NOMO-1 (cell line): ENCODE results near the gene FBXW4.

ENCODE experiments used
- DNase-seq, 2 experiments: peaks; one replicate each; lab custom pipeline; 2025; ENCODE audit not compliant: unreplicated experiment in 2 of 2; lab: John Stamatoyannopoulos, UW

The FBXW4 gene

DNA sequence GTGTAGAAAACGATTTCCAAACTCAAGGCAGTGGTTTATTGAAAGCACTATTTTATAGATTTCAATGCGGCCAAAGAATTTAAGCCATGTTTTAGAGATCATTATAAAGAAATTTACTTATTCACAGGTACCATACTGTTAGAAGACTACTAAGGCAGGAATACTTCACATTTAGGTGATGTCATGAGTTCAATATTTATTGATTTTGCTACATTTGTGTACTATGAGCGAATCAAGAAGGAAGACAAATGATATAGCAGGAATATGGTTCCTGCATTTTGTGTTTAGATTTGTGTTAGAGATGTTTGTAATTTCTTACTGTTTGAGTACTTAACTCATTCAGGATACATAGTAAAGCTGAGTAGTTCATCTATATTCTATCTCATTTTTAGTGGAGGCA, 1.7 kb upstream of the FBXW4 start:
- DNase-seq: no peak

DNA sequence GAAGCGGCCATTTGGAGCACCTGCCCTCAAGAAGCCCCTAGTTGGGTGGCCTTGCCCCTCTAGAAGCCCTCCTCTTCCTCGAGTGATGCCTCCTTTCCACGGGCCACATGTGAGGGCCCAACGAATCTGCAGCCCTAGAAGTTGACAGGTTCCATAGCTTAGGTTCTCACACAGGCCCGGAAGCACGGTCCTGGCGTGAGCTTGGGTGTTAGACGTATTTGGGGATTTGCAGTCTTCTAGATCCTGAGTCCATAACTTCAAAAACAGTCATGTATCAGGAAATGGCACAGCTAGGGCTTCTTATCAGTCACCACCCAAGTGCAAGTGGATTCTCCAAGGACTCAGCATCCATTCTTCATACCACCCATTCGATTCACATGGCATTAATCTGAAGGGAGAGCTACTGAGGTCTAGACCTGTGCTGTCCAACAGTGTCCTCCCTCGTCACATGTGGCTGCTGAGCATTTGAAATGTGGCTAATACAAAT, 477 bp upstream of the FBXW4 start:
- no peak for DNase-seq

DNA sequence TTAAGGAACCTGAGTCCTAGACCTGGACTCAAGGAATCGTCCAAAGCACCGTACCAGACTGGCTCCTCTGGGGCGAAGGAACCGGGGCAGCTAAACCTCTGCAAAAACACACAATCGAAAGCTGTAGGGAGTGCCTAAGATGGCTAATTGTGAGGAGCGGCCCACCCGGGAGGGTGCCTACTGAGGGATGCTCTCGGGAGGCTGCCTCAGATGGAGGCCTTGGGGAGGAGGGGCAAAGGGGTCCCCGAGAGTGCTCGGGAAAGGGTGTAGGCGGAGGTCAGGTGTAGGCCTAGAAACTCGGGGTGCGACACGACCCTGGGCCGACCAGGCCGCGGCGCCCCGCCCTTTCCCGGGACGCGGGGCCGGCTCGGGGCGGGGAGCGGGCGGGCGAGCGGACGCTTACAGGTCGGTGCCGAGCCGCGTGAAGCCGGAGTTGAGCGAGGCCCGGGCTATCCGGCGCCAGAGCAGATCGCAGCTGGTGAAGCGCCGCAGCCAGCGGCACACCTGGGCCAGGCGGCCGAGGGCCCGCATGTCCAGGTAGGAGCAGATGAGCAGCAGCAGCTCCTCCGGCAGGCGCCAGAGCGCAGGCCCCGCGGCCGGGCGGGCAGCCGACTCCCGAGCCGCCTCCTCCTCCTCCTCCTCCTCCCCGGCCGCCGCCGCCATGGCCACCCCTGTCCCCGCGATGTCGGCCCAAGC, 844 bp downstream of the FBXW4 start:
- peak; percentile 40 to 58 for DNase-seq

DNA sequence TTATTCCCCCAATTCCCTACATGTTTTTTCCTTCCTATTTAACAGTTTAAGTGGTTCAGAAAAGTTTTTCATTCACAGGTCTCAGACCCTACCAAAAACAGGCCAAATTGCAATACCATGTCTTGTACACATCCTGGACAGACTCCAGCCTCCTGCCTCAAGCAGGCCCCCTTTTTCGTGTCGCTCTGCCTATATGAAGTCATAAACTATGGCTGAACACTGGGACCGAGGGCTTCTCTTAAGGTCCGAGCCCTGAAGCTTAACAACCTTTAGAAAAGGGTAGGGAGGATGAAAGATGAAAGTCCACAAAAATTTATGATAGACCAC, 1.4 kb downstream of the FBXW4 start:
- DNase-seq: peak in 1 of 2 experiments; percentile 58

DNA sequence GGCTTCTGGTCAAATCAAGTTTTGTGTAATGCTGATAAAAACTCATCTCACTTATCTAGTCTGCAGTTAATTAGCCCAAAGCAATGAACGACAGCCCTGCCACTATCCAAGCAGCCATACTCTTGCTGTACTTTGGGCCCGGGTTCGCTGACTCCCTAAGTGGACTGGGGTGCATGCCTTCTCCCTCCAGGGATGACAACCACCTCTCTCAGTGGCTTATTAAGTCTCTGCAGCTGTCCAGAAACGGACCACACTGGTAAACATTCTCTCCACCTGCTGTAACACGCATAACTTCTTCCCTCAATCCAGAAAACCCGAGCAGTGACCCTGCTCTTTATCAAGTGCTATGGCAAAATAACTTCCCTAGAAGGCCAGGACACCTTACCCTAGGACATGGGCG, 3.9 kb downstream of the FBXW4 start:
- no peak for DNase-seq

DNA sequence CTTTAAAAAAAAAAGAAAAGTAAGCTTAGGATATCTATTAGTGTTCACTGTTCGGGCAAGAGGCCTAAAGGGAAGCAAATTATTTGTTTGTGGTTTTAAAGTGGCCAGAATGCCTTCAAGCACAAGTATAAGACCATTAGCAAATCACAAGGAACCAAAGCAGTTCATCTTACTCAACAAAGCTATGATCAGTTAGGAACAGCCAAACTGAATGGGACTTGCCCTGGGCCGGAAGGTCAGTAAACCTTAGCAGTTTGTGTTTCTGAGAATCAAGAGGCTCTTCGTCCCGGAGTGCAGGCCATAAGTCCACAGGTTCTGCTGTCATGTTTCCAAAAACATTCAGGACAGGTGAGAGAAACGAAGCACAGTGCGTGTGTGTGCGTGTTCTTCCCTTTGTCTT, 4.5 kb downstream of the FBXW4 start:
- DNase-seq: peak; percentile 42 to 71

DNA sequence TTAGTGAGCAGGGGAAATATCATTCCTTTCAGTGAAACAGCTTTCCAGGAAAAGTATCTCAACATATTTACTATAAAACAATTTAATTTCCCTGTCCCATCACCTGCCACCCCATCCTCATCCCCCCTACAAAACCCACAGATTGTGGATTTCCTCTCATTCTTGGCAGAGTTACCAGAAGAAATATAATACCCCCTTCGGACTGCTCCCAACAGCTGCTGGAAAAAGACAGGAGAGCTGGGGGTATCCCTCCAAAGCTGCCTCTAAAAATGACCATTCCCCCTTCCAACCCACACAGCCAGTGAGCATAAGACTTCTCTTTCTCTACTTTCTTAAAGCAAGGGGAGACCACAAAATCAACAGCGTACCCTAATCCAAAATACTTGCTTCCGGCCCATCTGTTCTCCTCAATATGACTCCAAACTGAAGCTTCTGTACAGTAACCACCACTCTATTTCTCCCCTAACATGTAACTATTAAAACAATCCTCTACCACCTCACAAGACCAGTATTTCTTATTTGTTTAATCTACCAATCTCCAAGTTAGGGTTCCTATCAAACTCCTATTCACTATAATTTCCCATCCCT, 7.8 kb downstream of the FBXW4 start:
- DNase-seq: no peak

DNA sequence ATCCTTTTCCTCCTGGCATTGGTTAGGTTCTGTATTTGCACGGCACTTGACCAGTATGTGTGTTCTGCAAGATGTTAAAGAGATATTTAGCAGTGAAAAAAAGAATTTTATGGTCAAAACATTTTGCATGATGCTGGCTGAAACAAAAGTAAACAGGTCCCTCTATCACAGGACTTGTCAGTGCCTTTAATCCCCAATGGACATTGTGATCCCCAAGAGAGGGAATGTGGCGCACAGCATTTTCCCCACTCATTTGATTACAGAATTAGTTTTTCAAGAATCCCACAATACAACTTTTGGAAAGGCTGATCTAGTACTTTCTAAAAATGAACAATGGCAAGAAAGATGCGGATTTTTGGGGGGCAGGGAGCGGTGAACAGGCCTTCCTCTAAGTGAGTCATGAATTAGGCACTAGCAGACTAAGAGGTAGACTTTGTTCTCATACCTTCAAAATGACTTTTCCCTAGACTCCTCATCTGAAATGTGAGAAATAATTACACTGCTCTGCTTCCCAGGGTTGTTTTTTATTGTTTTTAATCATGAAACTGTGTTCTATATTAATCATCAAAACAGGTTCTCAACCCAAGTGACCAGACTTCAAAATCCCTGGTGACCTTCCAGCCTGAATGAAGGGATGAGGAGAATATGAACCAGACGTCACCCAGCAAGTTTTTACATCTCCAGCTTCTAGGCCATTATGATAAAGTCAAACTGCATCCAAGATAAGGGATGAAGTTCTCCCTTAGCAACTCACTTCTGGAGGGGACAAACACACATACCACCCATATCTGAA, 8.6 kb downstream of the FBXW4 start:
- DNase-seq: no peak

DNA sequence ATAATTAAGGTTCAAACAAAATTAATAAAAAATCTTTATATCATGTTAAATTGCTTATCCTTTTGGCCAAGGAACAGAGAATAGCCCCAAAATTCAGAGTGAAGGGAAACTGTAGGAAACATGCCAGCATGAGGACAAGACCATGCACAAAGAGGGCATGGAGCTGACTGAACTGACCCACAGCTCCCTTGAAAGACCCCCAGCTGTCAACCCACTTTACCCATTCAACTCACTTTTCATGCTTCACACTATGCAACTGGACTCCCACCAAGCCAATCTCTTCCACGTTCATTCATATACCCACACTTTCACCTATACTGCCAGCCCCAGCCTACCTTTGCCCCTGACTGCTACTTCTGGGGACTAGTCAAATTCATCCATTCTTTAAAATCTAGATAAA, 10.2 kb downstream of the FBXW4 start:
- DNase-seq: no peak

DNA sequence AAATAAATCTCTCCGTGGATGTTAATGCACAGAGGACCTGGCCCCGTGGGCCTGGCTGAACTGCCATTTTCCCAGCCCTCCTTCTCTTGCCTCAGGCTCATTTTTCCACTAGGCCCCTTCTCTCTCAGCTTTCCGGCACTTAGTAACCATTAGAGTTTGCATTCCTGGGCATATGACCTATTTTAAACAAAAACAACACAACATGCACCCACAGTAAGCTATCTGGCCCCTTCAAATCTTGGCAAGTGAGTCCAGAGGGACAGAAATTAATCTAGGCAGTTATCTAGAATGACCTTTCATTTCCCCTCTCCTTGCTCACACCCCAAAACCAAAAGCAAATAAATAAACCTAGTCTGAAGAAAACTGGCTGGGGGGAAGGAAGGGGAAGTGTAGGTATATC, 11.7 kb downstream of the FBXW4 start:
- no peak for DNase-seq

DNA sequence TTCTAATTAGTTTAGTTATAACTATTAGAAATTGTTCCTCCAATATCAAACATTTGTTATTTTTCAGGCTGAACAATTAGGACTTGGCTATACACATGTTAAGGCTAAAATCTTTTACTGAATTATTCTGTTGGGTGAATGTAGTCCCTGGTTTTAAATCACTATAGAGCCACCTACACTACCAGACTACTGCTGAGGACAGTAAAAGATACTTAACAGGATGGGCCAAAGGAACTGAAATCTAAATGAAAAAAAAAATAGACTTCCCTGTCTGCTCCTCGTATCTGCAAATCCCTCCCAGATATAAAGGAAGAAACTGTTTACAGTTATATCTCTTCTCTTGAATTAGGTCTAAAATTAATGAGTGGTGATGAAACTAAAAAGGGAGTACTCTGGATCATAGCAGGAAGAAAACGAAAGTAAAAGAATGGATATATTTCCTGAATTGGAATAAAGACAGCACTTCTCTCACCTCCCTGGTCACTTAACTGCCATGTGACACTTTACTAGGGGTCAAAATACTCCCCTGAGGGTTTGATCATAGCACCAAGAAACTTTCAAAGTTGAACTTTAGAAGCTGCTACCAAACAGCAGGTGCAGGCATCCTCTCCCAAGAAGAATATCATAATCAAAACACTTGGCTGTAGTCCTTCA, 12.7 kb downstream of the FBXW4 start:
- no peak for DNase-seq

DNA sequence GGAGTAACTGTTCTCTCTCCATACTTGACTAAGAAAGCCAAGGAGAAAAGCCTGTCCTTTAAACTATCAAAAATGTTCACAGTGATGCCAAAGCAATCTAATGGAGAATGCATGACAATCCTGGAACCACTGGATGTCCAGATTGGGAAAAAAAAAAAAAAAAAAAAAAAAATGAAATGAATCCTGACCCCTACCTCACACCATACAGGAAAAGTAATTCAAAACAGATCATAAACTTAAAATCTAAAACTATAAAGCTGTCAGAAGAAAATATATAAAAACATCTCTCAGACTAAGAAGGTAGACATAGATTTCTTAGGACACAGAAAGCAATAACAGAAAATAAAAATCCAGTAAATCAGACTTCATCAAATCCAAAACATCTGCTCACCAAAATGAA, 18.4 kb downstream of the FBXW4 start:
- no peak for DNase-seq

DNA sequence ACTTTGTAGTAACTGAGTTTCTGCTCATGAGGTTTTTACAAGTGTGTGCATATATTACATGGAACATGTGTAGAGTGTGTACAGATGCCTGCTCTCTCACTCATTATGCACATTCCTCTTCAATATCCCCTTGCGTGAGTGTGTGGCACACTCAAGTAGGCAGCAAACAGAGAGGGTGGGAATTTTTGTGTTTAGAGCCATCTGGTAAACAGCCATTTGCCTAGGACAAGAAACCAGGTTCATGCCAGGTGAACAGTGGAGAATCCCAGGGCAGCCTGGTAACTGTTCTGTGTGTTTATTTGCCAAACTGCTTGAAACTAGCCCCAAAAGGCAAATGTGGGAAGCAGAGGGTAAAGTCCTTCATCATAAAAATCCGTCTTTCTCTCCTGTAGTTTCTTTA, 19.9 kb downstream of the FBXW4 start:
- DNase-seq: no peak

DNA sequence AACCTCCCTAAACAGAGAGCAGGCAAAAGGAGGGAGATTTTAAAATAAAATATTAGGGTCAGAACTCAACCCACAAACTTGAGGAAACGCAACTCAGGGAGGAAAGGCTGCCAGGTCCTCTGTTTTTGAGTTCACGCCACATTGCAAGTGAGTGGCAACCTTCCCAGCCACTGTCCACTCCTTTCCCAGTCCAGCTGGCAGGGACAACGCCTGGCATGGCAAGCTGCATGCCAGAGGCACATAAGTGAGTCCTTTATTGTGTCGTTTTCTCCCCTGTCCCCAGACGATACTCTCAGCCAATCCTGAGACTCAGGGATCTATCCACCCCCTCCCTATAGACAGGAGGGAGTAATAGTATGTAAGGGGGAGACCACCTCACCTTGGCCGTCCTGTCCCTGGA, 22.4 kb downstream of the FBXW4 start:
- DNase-seq: no peak

DNA sequence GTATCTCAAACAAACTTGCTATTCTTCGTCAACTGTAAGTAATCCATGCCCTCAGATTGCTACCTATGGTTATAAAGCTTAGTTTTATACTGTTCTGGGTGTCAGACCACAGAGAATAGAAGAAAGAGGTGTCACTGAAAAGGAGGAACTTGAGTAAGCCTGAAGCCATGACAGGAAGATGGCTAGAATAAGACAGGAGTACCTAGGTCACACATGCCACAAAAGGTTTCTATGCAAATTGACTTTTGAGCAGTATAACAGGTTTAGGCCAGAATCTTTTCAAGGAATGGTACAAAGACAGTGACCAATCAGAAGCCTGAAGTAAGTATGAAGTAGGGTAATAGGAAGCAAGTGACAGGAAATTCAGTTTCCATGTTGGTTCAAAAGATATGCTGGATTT, 23.5 kb downstream of the FBXW4 start:
- no peak for DNase-seq

DNA sequence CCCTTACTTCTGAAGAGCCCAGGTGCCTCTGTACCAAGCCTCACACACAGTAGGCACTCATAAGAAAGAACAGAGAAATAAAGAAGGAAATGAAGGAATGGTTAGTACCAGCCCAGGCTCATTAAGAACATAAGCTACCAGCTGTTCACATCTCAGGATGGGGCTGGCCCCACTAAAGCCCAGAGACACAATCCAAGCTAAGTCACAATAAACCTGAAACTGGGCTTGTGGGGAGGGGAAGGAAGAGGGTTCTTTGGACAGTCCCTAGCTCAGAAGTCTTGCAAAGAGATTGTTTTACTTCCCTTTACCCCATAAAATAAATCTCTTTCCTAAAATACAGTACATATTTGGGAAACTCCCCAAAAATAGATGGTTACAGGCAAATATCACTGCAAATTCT, 24.3 kb downstream of the FBXW4 start:
- DNase-seq: no peak

DNA sequence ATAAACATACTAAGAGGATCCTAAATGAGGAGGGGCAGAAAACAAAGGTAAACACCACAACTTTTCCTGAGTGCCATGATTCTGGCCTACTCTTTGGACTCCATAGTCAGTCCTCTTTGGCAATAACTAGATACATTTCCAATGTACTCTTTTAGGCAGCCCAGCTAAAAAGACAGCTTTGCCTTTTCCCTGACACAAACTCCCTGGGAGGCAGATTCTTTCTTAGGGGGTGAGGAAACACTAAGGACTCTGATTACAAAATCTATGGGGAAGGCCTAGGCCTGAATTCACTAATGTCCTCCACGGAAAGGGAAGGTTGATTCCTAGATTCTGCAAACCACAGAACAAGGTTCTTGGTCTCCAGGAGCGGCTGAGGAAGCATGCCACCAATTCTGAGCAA, 25.8 kb downstream of the FBXW4 start:
- no peak for DNase-seq

DNA sequence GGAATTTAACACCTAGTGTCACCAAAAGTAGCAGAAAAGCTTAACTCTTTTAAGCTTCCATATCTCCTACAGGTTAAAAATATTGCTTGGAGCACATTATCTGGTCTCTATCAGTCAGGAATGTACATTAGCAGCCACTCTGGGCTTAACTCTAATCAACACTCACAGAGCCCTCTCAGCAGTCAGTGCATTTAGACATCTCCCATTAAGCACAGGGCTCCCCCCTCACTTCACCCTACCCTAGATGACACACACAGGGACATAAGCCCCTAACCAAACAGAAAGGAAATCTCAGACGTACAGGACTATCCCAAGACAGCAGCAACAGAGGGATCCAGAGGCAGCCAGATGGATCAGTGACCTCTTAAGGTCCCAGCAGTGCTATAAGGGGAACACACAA, 26.4 kb downstream of the FBXW4 start:
- DNase-seq: no peak

DNA sequence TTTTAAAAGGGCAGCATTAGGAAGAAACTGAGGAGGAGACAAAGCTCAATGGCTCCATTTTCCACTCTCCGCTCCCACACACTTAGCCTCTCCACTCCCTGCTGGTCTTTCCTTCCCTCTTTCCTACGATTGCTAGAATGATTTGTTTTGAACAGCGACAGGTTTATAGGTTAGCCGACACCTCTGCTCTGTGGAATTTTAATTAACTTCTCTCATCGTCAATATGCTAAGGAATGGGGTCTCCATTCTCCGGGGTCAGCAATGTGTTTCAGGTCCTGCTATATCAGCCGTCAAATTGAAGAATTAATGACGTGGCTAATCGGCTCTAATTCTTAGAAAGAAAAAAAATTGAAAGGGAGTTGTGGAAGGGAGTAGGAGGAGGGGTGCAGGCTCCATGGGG, 28.9 kb downstream of the FBXW4 start:
- DNase-seq: no peak

DNA sequence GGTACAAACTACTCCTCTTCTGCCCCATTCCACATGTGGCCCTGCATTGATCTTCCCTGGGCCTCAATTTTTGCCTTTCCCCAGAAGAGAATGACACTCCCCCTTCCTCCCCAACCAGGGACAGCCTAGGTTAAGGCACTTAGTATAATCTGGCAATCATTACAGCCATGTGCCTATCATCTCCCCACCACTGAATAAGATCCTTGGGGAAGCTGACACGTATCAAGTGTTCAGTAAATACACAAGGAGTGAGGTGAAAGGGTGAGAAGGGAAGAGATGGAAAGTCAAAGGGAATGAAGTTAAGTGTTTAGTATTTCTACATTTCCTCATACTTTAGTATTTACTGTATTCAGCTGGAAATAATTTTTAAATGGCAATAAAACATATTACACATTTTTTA, 31.9 kb downstream of the FBXW4 start:
- no peak for DNase-seq

DNA sequence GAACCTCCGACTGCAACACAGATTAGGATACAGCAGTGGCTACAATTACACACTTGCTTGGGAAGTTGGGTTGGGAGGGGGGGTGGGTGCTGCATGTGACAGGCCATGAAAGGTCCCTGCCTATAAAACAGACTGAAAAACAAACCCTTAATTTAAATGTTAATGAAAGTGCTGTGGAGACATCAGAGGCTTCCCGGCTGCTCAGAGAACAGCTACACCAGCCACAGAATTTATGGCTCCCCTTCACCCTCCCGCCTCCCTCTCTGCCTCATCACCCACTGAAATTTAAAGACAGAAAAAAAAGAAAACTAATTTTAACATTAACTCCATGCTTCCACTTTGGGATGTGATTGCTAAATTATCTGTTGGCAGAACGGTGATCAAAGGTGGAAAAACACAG, 34.7 kb downstream of the FBXW4 start:
- DNase-seq: no peak

DNA sequence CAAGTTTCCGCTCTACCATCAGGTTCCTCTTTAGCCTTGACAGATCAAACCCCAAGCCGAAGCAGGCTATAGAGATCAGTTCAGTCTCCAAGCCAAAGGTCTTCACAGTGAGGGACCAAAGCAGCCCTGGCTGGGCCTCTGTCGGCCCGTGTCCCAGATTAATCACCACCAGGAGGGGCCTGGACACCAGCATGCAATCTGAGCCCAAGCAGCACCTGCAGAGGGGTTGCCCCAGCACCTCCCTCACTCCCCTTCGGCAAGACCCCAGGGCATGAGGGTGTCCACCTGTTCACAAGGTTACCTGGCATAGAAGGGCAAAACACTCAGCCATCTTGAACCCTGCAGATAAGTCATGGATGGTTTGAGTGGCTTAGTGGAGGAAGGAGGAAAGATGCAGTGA, 36.0 kb downstream of the FBXW4 start:
- no peak for DNase-seq
